HG03060 (cell line): ENCODE results near the gene RAMAC.
"Not testable (repeated sequence)": the region's sequence is repeated elsewhere in the genome, so short reads cannot be mapped to it uniquely, and the experiment has no call there.

Source experiments
- ATAC-seq: cut with Tn5 transposase; IDR thresholded peaks from one replicate; pipeline ENCODE4 v1.9.1; 2021; ENCODE audit warnings: low read depth, moderate number of reproducible peaks; ENCODE audit not compliant: unreplicated experiment

Gene RAMAC

GRCh38 chr15:82985688-82986441, at the start of gene RAMAC:
RAMAC (plus strand) TSS chr15:82986210; CDS start chr15:82989019, 2,809 bp downstream.
- peak; percentile 81 for ATAC-seq

GRCh38 chr15:82936966-82937711, 48.9 kb upstream of the RAMAC start:
- ATAC-seq, result no peak

- no peak for ATAC-seq
Measured at GRCh38 chr15:82937712-82938058, 48.3 kb upstream of the RAMAC start.

GRCh38 chr15:82939678-82940077, 46.3 kb upstream of the RAMAC start:
- not testable (repeated sequence) for ATAC-seq

GRCh38 chr15:82942691-82943090, 43.3 kb upstream of the RAMAC start:
- no peak for ATAC-seq

- no peak for ATAC-seq
Measured at GRCh38 chr15:82943176-82943575, 42.8 kb upstream of the RAMAC start.

GRCh38 chr15:82944056-82944455, 42.0 kb upstream of the RAMAC start:
- ATAC-seq, result no peak

- ATAC-seq, result no peak
Measured at GRCh38 chr15:82944821-82945220, 41.2 kb upstream of the RAMAC start.

- ATAC-seq, result no peak
Measured at GRCh38 chr15:82945326-82945725, 40.7 kb upstream of the RAMAC start.

- ATAC-seq, result no peak
Measured at GRCh38 chr15:82946155-82946701, 39.8 kb upstream of the RAMAC start.

- ATAC-seq, result no peak
Measured at GRCh38 chr15:82950295-82950694, 35.7 kb upstream of the RAMAC start.

GRCh38 chr15:82950746-82951370, 35.2 kb upstream of the RAMAC start:
- ATAC-seq, result no peak

GRCh38 chr15:82951472-82952157, 34.4 kb upstream of the RAMAC start:
- ATAC-seq, result no peak

GRCh38 chr15:82952158-82953081, 33.6 kb upstream of the RAMAC start, which contains the start of gene HOMER2:
HOMER2 (minus strand) TSS chr15:82952720; CDS start chr15:82952535, 185 bp downstream.
- ATAC-seq, result no peak

GRCh38 chr15:82958638-82959037, 27.4 kb upstream of the RAMAC start:
- ATAC-seq, result no peak

- no peak for ATAC-seq
Measured at GRCh38 chr15:82959423-82959822, 26.6 kb upstream of the RAMAC start.

- ATAC-seq, result no peak
Measured at GRCh38 chr15:82960766-82961165, 25.2 kb upstream of the RAMAC start.

GRCh38 chr15:82963471-82964341, 22.3 kb upstream of the RAMAC start:
- ATAC-seq, result no peak

- ATAC-seq, result no peak
Measured at GRCh38 chr15:82964890-82965289, 21.1 kb upstream of the RAMAC start.
